Left lobe of liver (tissue), 2 donors: Measurements from ENCODE around the gene RIMKLB. TPM values are rescaled to one million over a fixed set of nuclear protein-coding genes. Genes with fewer than 3 reads are reported as not detected.
"Not testable (repeated sequence)": the region's sequence is repeated elsewhere in the genome, so short reads cannot be mapped to it uniquely, and the experiment has no call there.

Experiments
- ATAC-seq: fragments of 200-7000 bp; cut with Tn5 transposase; one replicate; pipeline ENCODE4 v1.9.1; 2020; ENCODE audit warnings: mild to moderate bottlenecking, moderate library complexity
- DNase-seq: peaks from one replicate; pipeline ENCODE4 v3.0.0-alpha.2; 2020; ENCODE audit warnings: low spot score
- total RNA-seq: library from RNA; stranded (reverse); gene quantifications from one replicate; pipeline ENCODE4 v1.2.1, GENCODE V29; 2021
- donor health status: DM: no; HTN: no; CAD: no; lungs with moderate emphysema.
- donor health status: DM: no; HTN: yes; CAD: no.

RIMKLB gene
- total RNA-seq, 1 donor from 2014 or later = 1.9 TPM

DNA sequence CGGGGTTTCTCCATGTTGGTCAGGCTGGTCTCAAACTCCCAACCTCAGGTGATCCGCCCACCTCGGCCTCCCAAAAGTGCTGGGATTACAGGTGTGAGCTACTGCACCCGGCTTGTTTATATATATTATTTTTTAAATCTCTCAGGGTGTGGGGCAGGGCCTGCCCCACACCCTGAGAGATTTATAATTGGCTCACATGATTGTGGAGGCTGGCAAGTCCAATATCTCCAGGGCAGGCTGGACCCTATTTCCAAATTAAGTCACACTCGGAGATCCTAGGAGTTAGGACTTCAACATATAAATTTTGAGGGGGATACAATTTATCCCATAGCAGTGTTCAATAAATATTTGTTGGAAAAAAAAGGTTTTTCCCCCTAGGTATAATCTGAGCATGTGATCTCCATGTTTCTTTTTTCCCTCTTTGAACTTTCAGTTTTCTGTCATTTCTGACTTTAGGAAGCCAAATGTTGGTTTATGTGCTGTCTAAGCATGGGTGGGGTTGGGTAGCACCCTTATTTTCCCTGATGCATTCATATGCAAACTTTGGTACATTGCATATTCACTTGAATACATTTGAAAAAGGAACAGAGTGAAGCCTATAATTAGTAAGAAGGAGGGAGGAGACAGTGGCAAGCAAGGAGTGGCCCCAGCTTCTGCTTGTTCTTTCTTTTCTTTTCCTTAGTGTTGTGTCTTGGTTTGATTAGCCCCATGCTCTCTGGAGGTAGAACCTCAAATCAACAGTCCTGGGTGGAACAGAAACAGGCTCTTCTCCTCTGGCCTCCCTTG is 116.0 kb downstream of the RIMKLB start:
- DNase-seq (no peak), ATAC-seq (no peak)

DNA sequence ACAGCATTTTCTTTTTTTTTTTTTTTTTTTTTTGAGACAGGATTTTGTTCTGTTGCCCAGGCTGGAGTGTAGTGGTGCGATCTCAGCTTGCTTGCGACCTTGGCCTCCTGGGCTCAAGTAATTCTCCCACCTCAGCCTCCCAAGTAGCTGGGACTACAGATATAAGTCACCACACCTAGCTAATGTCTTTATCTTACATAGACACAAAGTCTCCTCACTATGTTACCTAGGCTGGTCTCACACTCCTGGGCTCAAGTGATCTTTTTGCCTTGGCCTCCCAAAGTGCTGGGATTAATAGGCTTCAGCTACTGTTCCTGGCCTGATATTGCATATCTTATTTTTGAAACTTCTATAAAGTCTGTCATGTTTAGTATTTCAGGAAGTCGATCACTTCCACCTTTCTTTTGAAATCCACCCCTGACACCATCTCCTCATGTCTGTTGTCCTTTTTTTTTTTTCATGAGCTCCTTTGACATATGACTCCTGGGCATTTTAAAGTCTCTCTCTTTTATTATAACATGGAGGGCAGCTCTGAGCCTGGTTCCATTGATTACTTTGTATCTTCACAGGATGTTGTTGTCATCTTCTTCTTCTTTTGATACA is 118.8 kb downstream of the RIMKLB start:
- DNase-seq = no peak
- no peak for ATAC-seq

DNA sequence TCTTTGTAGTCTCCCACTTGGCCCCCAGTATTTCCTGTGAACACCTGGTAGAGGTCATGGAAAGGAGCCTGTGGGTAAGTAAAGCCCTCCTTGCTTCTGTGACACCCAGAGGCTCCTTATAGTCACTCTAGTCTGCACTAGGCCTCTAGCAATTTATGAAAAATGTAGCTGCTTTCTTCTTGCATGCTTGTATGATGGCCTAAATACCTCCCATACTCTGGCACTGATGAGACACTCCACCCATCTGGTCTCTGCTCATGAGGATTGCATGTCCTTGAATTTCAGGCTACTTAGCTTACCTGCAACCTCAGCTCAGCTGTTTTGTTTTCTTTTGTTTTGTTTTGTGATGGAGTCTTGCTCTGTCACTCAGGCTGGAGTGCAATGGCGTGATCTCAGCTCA is 120.1 kb downstream of the RIMKLB start:
- ATAC-seq = no peak
- no peak for DNase-seq

DNA sequence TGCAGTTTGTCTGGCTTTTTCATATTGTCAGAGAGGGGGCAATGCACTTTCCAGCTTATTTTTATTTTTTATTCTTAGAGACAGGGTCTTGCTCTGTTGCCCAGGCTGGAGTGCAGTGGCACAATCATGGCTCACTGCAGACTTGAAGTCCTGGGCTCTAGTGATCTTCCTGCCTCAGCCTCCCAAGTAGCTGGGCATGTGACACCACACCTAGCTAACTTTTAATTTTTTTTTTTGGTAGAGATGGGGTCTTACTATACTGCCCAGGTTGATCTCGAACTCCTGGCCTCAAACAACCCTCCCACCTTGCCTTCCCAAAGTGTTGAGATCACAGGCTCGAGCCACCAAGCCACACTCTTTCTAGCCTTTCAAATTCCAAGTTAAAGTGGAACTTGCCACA is 120.7 kb downstream of the RIMKLB start:
- ATAC-seq (no peak), DNase-seq (no peak)

DNA sequence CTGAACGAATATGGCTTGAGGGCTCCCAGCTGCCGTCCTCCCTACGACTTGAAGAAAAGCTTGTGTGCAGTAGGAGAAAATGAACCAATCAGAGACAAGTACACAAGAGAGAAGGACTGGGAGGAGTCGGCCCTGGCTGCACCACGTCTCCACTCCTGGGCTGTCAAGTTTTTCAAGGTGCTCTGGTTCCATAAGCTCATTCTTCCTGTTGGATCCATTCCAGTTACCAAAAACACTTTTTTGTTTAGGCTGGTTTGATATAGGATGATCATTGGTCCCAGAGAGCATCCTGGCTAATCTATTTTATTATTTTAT is 121.8 kb downstream of the RIMKLB start:
- DNase-seq (no peak), ATAC-seq (no peak)

DNA sequence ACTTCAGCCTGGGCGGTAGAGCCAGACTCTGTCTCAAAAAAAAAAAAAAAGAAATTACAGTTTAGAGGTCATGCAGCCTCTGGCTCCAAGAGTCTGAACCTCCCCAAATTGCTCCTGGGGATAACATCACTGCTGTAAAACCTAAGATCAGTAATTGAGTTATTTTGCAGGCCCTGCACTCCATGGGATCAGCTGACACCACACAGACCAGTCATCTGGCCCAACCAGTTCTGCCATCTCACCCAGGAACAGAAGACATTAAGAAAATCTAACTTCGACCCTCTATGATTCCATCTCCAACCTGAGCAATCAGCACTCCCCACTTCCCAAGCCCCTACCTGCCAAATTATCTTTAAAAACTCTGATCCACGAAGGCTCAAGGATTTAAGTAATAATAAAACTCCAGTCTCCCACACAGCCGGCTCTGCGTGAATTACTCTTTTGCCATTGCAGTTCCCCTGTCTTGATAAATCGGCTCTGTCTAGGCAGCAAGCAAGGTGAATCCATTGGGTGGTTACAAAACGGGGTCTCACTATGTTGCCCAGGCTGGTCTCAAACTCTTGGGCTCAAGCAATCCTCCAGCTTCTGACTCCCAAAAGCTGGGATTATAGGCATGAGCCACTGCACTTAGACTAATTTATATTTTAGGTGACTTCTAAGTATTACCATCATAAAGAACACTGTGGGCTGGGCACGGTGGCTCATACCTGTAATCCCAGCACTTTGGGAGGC is 123.1 kb downstream of the RIMKLB start:
- not testable (repeated sequence) for DNase-seq, ATAC-seq

DNA sequence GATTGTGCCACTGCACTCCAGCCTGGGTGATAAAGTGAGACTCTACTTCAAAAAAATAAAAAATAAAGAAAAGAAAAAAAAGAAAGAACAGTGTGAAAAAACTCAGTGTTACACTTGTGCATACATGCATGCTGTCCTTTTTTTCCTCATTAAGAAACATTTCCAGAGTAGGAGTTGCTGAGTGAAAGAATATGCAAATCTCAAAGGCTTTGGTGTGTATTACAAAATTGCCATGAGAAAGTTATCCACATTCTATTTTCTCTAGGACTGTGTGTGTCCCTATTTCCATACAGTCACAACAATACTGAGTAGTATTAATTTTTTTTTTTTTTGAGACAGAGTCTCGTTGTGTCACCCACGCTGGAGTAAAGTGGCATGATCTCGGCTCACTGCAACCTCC is 123.8 kb downstream of the RIMKLB start:
- no peak for DNase-seq
- no peak for ATAC-seq

DNA sequence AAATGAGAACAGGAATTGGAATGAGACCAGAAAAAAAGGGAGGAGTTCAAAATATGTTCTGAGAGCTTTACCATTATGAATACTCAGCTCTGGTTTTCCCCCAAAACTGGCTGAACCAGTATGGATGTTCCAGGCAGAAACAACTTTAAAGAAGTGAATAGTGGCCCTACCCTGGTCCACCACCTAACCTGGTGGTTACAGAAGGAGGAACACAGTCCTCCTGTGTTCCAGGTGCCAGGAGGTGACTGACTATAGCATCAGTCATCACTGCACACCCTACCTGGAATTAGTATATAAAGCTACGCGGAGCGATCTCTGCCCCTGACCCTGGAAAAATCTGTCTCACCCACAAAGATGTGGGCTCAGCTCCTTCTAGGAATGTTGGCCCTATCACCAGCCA is 124.5 kb downstream of the RIMKLB start, which contains the start of gene A2ML1:
A2ML1 (plus strand) TSS at position 324 of the 400 bp plus-strand sequence; CDS start at position 355, 31 bp downstream.
- DNase-seq (no peak), ATAC-seq (no peak)

DNA sequence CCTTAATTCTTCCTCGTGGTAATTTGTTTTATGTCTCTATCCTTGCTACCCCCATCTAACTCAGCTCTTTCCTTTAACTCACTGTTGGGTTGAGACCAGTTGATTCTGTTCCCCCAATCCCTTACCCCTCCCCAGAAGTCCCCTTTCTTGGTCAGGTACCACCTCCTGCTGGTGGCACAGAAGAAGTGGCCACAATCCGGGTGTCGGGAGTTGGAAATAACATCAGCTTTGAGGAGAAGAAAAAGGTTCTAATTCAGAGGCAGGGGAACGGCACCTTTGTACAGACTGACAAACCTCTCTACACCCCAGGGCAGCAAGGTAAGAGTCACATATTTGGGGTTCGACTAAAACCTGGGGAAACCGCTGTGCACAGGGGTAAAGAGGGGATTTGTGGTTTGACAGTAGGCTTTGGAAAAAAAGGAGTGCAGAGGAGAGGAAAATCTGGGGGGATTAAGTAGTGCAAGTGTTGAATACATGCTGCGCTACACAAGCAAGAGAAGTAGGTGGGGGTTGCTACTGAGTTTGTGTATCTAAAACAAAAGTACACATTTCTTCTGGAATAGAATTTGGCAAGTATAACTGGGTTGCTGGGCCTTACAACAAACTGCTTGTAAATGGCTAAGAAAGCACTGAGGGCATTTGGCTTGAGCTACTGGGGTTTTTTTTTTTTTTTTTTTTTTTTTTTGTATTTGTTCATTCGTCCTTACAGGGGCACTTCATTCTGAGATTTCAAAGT is 125.9 kb downstream of the RIMKLB start:
- DNase-seq (no peak), ATAC-seq (peak; percentile 53)

DNA sequence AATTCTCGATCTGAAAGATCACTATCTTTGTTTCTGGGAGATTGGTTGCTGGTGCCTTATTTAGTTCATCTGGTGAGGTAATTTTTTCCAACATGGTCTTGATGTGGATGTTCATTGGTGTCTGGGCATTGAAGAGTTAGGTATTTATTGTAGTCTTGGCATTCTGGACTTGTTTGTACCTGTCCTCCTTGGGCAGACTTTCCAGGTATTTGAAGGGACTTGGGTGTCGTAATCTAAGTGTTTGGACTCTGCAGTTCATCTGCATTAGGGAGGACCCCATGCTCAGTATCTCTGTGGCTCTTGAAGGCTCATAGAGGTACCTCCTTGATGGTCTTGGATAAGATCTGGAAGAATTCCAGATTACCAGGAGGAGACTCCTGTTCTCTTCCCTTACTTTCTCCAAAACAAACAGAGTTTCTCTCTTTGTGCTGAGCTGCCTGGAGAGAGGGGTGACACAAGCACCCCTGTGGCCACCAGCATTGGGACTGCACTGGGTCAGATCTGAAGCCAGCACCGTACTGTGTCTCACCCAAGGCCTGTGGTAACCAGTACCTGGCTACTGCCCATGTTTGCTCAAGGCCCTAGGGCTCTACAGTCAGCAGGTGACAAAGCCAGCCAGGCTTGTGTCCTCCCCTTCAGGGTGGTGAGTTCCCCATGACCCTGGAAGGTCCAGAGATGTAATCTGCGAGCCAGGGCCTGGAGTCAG is 129.9 kb downstream of the RIMKLB start:
- no peak for ATAC-seq
- no peak for DNase-seq

DNA sequence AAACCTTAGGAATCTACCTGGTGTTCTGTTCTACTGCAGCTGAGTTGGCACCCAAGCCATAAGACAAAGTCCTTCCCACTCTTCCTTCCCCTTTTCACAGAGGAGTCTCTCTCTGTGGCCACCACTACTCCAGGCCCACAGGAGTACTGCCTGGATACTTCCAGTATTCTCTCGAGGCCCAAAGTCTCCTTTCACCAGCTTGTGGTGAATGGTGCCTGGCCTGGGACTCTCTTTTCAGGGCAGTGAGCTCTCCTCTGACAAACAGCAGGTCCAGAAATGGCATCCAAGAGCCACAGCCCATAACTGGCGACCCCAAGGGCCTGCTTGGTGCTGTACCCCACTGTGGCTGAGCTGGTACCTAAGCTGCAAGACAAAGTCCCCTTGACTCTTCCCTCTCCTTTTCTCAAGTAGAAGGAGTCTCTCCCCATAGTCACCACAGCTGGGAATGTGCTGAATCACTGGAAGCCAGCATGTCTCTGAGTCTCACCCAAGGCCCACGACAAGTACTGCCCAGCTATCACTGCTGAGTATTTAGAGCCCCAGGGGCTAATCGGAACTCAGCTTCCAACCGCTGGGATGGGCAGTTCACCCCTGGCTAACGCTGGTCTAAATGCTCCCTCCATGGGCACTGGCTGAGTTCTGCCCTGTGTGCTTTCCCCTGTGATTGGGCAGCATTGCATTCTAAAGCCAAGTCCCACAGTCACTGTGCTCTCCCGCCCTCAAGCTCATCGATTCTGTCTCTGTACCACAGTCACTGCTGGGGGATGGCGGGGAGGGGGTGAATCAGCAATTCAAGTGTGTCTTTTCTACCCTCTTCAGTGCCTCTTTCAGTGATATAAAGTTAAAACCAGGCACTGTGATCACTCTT is 130.7 kb downstream of the RIMKLB start:
- ATAC-seq (no peak), DNase-seq (no peak)

DNA sequence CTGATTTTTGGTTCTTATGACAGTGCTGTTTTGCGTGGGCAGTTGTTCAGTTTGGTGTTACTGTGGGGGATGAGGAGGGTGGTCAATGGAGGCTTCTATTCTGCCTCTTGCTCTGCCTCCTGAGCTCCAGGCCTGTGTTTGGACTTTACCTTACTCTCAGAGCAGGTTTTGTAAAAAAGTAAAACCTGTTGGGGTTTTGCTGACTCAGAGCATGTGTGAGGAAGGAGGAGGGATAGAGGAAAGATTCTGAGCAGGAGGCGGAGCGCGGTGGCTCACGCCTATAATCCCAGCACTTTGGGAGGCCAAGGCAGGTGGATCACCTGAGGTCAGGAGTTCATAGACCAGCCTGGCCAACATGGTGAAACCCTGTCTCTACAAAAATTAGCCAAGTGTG is 131.3 kb downstream of the RIMKLB start:
- no peak for DNase-seq
- no peak for ATAC-seq

DNA sequence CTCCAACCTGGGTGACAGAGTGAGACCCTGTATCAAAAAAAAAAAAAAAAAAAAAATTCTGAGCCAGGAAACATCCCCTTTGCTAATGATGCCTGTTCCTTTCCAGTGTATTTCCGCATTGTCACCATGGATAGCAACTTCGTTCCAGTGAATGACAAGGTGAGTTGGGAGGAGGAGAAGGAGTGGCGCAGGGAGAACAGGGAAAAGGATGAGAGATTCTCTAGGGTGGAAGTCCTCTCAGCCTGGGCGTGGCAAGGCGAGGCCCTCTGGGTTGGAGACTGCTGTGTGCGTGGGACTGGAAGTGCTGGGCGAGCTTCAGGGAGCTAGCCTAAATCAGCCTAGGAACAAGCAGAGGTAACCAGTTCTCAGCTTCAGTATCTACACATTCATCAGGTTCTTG is 131.8 kb downstream of the RIMKLB start:
- DNase-seq (no peak), ATAC-seq (no peak)

DNA sequence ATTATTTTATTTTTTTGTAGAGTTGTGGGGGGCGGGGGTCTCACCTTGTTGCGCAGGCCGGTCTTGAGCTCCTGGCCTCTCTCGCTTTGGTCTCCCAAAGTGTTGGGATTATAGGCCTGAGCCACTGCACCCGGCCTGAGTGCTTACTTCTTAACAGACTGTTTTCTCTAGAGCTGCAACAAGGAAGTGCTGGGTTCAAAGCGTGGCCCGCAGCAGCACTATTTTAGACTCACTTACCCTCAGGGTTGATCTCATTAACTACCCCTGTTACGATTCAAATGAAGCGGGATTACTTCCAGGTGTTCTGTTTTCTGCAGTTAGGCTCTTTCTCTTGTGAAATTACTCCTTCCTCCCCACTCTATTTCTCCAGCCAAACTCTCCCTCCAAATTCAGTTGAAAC is 133.3 kb downstream of the RIMKLB start:
- ATAC-seq (no peak), DNase-seq (no peak)

DNA sequence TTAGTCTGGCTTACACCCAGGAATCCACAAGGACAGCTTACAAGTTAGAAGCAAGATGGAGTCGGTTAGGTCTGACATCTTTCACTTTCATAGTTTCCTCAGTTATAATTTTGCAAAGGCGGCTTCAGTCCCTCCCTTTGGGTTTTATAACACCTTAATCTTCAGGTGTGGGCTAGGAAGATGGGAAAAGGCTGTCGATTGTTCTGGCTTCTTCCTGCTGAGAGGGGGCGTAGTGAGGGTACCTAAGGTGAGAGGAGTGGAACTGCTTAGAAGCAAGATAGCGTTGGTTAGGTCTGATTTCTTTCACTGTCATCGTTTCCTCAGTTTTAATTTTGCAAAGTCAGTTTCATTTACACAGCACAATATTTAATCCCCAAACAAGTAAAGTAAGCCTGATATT is 134.7 kb downstream of the RIMKLB start:
- no peak for DNase-seq
- no peak for ATAC-seq

Other genes with a start within 250 kb of the RIMKLB start
- not detected for gene CLEC6A, start 242.0 kb upstream of the RIMKLB start, total RNA-seq
- gene CLEC4D, start 184.5 kb upstream of the RIMKLB start, total RNA-seq = not detected
- gene CLEC4E, start 157.1 kb upstream of the RIMKLB start, total RNA-seq = 0.63 TPM
- gene AICDA, start 85.1 kb upstream of the RIMKLB start, total RNA-seq = not detected
- not detected for gene MFAP5, start 35.2 kb upstream of the RIMKLB start, total RNA-seq
- gene A2ML1, start 124.6 kb downstream of the RIMKLB start, total RNA-seq = not detected
- 4.6 TPM for gene PHC1, start 216.5 kb downstream of the RIMKLB start, total RNA-seq